PC-3 (cell line): ENCODE results near the gene PRKAR1B. TPM values are rescaled to one million over a fixed set of nuclear protein-coding genes. Genes with fewer than 3 reads are reported as not detected.

ENCODE experiments used
- ATAC-seq: fragments of 200-7000 bp; cut with Tn5 transposase; 2 replicates; pipeline ENCODE4 v1.9.1; 2020; ENCODE audit warnings: mild to moderate bottlenecking, moderate library complexity
- BruUV-seq: library from RNA; stranded (reverse); fragments of 400-500 nt; replicated peaks from 2 replicates; lab custom pipeline; 2021; lab: Mats Ljungman, UMichigan
- CTCF ChIA-PET: fragments of 300-600 bp; sonication (Branson Sonifier 250); formaldehyde crosslinking; loops from one replicate; lab custom pipeline; 2022; ENCODE audit warnings: antibody characterized with exemption; lab: Charles Lee
- POLR2A ChIA-PET: fragments of 300-600 bp; sonication (Branson Sonifier 250); formaldehyde crosslinking; loops from one replicate; lab custom pipeline; 2022; ENCODE audit warnings: antibody characterized with exemption; ENCODE audit not compliant: unreplicated experiment; lab: Charles Lee
- DNase-seq: peaks from one replicate; pipeline ENCODE4 v3.0.0-alpha.2; 2015
- H2AFZ ChIP-seq: fragments of 300-600 bp; sonication (generic); 2 replicates; pipeline ENCODE4 v1.6.0; 2016; ENCODE audit warnings: antibody characterized with exemption, low read length
- H3F3A ChIP-seq: fragments of 300-600 bp; sonication (generic); one replicate; pipeline ENCODE4 v1.6.0; 2017; ENCODE audit warnings: antibody characterized with exemption, low read length, control low read depth, mild to moderate bottlenecking; ENCODE audit not compliant: unreplicated experiment
- H3K27ac ChIP-seq: fragments of 300-600 bp; sonication (generic); 2 replicates; pipeline ENCODE4 v1.5.1; 2016; ENCODE audit warnings: mild to moderate bottlenecking, low read length
- H3K27me3 ChIP-seq: fragments of 300-600 bp; sonication (generic); 2 replicates; pipeline ENCODE4 v1.6.1; 2016; ENCODE audit warnings: low read length, mixed read lengths
- H3K36me3 ChIP-seq: fragments of 300-600 bp; sonication (generic); 2 replicates; pipeline ENCODE4 v1.6.1; 2016; ENCODE audit warnings: low read depth, mixed run types, low read length, mixed read lengths
- H3K4me1 ChIP-seq: fragments of 300-600 bp; sonication (generic); 2 replicates; pipeline ENCODE4 v1.5.1; 2016; ENCODE audit warnings: low read length; ENCODE audit not compliant: insufficient read depth
- H3K4me2 ChIP-seq: fragments of 300-600 bp; sonication (generic); 2 replicates; pipeline ENCODE4 v1.6.0; 2016; ENCODE audit warnings: low read length
- H3K4me3 ChIP-seq: fragments of 300-600 bp; sonication (generic); 2 replicates; pipeline ENCODE4 v1.5.1; 2016; ENCODE audit warnings: mild to moderate bottlenecking, low read length, mixed read lengths
- H3K79me2 ChIP-seq: fragments of 300-600 bp; sonication (generic); 2 replicates; pipeline ENCODE4 v1.6.1; 2017; ENCODE audit warnings: low read length, mixed read lengths
- H3K9ac ChIP-seq: fragments of 300-600 bp; sonication (generic); 2 replicates; pipeline ENCODE4 v1.6.0; 2016; ENCODE audit warnings: mild to moderate bottlenecking, low read length
- H3K9me2 ChIP-seq: fragments of 300-600 bp; sonication (generic); replicated peaks from 2 replicates; pipeline ENCODE4 v1.6.1; 2016; ENCODE audit warnings: mixed run types, low read length, mixed read lengths
- H3K9me3 ChIP-seq: fragments of 300-600 bp; sonication (generic); 2 replicates; pipeline ENCODE4 v1.6.1; 2016; ENCODE audit warnings: low read length, mixed read lengths
- H4K20me1 ChIP-seq: fragments of 300-600 bp; sonication (generic); 2 replicates; pipeline ENCODE4 v1.6.1; 2016; ENCODE audit warnings: low read length, mixed read lengths
- EZH2 ChIP-seq: fragments of 300-600 bp; sonication (generic); IDR thresholded peaks from one replicate; pipeline ENCODE4 v1.6.1; 2017; ENCODE audit warnings: antibody characterized with exemption, mild to moderate bottlenecking, low read length; ENCODE audit not compliant: unreplicated experiment
- EZH2phosphoT487 ChIP-seq: fragments of 300-600 bp; sonication (generic); IDR thresholded peaks from 2 replicates; pipeline ENCODE4 v1.6.1; 2018; ENCODE audit warnings: mild to moderate bottlenecking, antibody characterized with exemption, low read length, borderline replicate concordance
- intact Hi-C: fragments of 100-400 bp; cut with micrococcal nuclease; formaldehyde crosslinking; loops from 2 replicates; pipeline ENCODE4 v1.9.0; 2023
- total RNA-seq: library from RNA; depleted of rRNA; stranded (reverse); fragments of >200 nt; gene quantifications from 2 replicates; pipeline ENCODE4 v1.2.3, GENCODE V29; 2014
- TF ChIP-seq, protein P1 (sequence below): fragments of 300-600 bp; sonication (generic); conservative IDR thresholded peaks from 2 replicates; pipeline ENCODE4 v1.5.1; 2017; ENCODE audit warnings: antibody characterized with exemption, low read depth, mild to moderate bottlenecking, low read length

Gene PRKAR1B
- total RNA-seq, 1 experiment from 2014 or later = 15.6 TPM

DNA sequence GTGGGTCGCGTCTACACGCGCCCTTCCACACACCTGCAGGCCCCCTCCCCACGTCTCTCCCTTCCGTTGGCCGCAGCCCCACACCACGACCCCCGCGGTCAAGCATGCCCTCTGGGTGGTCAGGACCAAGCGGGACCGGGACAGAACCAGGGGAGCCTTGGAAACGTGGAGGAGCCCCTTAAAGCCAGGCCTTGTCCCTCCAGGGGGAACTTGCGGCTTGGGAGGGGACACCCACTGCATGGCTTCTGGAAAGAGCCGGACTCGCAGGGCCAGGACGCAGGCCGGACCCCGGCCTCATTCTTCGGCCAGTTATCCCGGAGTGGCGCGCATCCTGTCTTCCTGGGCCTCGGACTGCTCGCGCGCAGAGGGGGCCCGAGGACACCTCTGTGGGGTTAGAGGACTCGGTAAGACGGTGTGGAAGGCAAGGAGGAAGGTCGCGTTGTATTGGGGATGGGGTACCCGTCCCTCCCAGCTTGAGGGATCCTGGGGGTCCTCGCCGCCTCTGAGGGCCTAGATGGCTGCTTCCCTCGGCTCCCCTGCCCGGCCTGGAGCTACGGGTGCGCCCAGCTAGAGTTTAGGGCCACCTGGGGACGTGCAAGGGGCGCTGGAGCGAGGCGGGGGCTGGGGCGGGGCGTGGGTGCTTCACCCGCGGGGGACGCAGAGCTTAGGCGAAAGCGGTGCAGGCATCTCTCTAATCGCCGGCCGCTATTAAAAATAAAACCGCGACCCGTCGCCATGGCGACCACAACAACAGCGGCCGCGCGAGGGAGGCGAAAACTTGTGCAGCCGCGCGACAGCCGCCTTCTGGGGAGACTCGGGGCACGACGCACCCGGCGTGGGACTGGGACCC, 205.6 kb downstream of the PRKAR1B start:
- peaks cover 16% of the 10 kb centered on the region for H3K79me2 ChIP-seq
- ATAC-seq (no peak), DNase-seq (peak; percentile 50)
- TF ChIP-seq, protein P1, sequence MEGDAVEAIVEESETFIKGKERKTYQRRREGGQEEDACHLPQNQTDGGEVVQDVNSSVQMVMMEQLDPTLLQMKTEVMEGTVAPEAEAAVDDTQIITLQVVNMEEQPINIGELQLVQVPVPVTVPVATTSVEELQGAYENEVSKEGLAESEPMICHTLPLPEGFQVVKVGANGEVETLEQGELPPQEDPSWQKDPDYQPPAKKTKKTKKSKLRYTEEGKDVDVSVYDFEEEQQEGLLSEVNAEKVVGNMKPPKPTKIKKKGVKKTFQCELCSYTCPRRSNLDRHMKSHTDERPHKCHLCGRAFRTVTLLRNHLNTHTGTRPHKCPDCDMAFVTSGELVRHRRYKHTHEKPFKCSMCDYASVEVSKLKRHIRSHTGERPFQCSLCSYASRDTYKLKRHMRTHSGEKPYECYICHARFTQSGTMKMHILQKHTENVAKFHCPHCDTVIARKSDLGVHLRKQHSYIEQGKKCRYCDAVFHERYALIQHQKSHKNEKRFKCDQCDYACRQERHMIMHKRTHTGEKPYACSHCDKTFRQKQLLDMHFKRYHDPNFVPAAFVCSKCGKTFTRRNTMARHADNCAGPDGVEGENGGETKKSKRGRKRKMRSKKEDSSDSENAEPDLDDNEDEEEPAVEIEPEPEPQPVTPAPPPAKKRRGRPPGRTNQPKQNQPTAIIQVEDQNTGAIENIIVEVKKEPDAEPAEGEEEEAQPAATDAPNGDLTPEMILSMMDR = no peak
- TF ChIP-seq EZH2phosphoT487 = no peak
- no peak for TF ChIP-seq EZH2
- intact Hi-C loops = loop anchor here (5.0 to 10.0 kb wide), 2 partner anchors 101 to 353 kb away; partner anchors contain the start of gene GET4
- POLR2A ChIA-PET = no interaction called here
- H3K36me3 ChIP-seq = no peaks in the 10 kb centered on the region
- H3K27ac ChIP-seq = no peak overlapping the region
- H4K20me1 ChIP-seq = no peaks in the 10 kb centered on the region
- CTCF ChIA-PET = interaction anchor here (0.6 kb wide), 1 partner anchor 105 kb away, joined by 3 read pairs; no protein-coding TSS in a partner anchor
- H2AFZ ChIP-seq = peak overlapping the region; percentile 53
- peak overlapping the region; percentile 69 for H3K4me3 ChIP-seq
- peaks cover 18% of the 10 kb centered on the region for H3K27me3 ChIP-seq
- peak overlapping the region; percentile 85 for H3K4me2 ChIP-seq
- H3F3A ChIP-seq = no peaks in the 10 kb centered on the region
- H3K9me2 ChIP-seq = no peaks in the 10 kb centered on the region
- BruUV-seq = no TSS peak
- peaks cover 20% of the 10 kb centered on the region; the same call in 1 of the 2 replicates for H3K4me1 ChIP-seq
- no peak overlapping the region for H3K9ac ChIP-seq
- H3K9me3 ChIP-seq = no peaks in the 10 kb centered on the region

DNA sequence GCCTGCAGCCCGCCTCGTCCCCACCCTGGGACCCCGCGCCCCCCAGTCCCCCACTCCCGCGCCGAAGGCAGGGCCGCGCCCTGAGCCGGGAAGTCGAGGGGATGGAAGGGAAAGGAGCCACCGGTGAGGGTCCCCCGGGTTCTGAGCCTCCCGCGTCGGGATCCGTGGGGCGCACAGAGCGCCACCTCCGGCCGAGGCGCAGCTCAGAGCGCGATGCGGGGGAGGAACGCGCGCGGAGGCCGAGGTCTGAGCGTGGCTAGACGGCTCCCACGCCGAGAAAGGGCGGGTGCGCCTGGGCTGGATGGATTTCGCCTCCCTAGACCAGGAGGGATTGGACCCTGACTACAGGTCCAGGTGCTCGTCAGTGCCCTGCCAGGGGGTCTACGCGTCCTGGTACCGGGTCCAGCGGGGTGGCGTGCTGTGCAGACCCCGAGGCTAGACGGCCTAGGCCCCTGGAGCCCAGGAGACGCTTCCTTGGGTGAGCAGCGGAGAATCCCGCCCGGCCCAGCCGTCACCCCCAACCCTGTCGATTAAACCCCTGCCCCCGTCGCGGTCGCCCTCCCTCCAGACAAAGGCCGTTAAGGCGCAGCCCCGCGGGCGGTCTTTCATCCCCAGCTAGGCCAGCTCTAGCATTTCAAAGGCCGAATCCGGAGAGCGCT, 206.4 kb downstream of the PRKAR1B start:
- Histone ChIP-seq H3K4me2 (peak overlapping the region; percentile 80), H3F3A (no peaks in the 10 kb centered on the region), H3K27me3 (peaks cover 18% of the 10 kb centered on the region), H3K4me3 (peak overlapping the region; percentile 61), H3K9me3 (no peaks in the 10 kb centered on the region), H3K36me3 (no peaks in the 10 kb centered on the region), H2AFZ (no peak overlapping the region), H3K9me2 (no peaks in the 10 kb centered on the region), H3K4me1 (peaks cover 13% of the 10 kb centered on the region; the same call in 1 of the 2 replicates), H3K79me2 (peaks cover 23% of the 10 kb centered on the region), H4K20me1 (no peaks in the 10 kb centered on the region), H3K27ac (no peak overlapping the region), H3K9ac (no peak overlapping the region)
- ChIA-PET CTCF (interaction anchor here (0.7 kb wide), 1 partner anchor 36 kb away, joined by 3 read pairs; no protein-coding TSS in a partner anchor), POLR2A (no interaction called here)
- TF ChIP-seq EZH2 = no peak
- TF ChIP-seq, protein P1 = peak; percentile 42
- intact Hi-C loops = loop anchor here (5.0 to 10.0 kb wide), 2 partner anchors 102 to 354 kb away; partner anchors contain the start of gene GET4
- ATAC-seq (no peak), DNase-seq (no peak)
- BruUV-seq = no TSS peak
